Neural cell (in vitro differentiated cells): ENCODE results near the gene NR1D1. TPM values are rescaled to one million over a fixed set of nuclear protein-coding genes. Genes with fewer than 3 reads are reported as not detected.

ENCODE experiments used
- H2AFZ ChIP-seq: fragments of 200-600, 300-800 bp; sonication (generic), shearing (Covaris generic); 2 replicates; pipeline ENCODE4 v1.6.0; 2014; ENCODE audit warnings: low read depth, mild to moderate bottlenecking, antibody characterized with exemption, low read length, moderate library complexity
- H3F3A ChIP-seq: fragments of 200-600 bp; shearing (Covaris generic); 2 replicates; pipeline ENCODE4 v1.6.1; 2016; ENCODE audit warnings: mild to moderate bottlenecking, moderate library complexity, mixed read lengths, antibody characterized with exemption, low read length; ENCODE audit not compliant: insufficient read depth, poor library complexity, severe bottlenecking
- H3K27ac ChIP-seq: fragments of 200-600, 300-800 bp; sonication (generic), shearing (Covaris generic); 2 replicates; pipeline ENCODE4 v1.5.1; 2014; ENCODE audit warnings: mild to moderate bottlenecking, low read length, moderate library complexity
- H3K27me3 ChIP-seq: fragments of 300-800, 200-600 bp; sonication (generic), shearing (Covaris generic); 2 replicates; pipeline ENCODE4 v1.6.0; 2014; ENCODE audit warnings: mild to moderate bottlenecking, low read depth, low read length, moderate library complexity; ENCODE audit not compliant: insufficient read depth
- H3K36me3 ChIP-seq: fragments of 300-800, 200-600 bp; sonication (generic), shearing (Covaris generic); 2 replicates; pipeline ENCODE4 v1.5.1; 2014; ENCODE audit warnings: mild to moderate bottlenecking, antibody characterized with exemption, low read length, moderate library complexity; ENCODE audit not compliant: insufficient read depth
- H3K4me2 ChIP-seq: fragments of 300-800, 200-600 bp; sonication (generic), shearing (Covaris generic); 2 replicates; pipeline ENCODE4 v1.6.0; 2014; ENCODE audit warnings: mild to moderate bottlenecking, low read length
- H3K4me3 ChIP-seq: fragments of 300-800, 200-600 bp; sonication (generic), shearing (Covaris generic); 2 replicates; pipeline ENCODE4 v1.5.1; 2014; ENCODE audit warnings: mild to moderate bottlenecking, low read length, moderate library complexity
- H3K79me2 ChIP-seq: fragments of 200-600 bp; shearing (Covaris generic); replicated peaks from 2 replicates; pipeline ENCODE4 v1.6.0; 2014; ENCODE audit warnings: mild to moderate bottlenecking, low read length, moderate library complexity; ENCODE audit not compliant: insufficient read depth
- H3K9ac ChIP-seq: fragments of 300-800, 200-600 bp; sonication (generic), shearing (Covaris generic); 2 replicates; pipeline ENCODE4 v1.6.1; 2016; ENCODE audit warnings: mild to moderate bottlenecking, low read length, mixed read lengths
- H3K9me2 ChIP-seq: fragments of 200-600 bp; shearing (Covaris generic); 2 replicates; pipeline ENCODE4 v1.6.1; 2016; ENCODE audit warnings: mild to moderate bottlenecking, low read length, mixed read lengths; ENCODE audit not compliant: insufficient read depth
- H3K9me3 ChIP-seq: fragments of 200-600, 300-800 bp; sonication (generic), shearing (Covaris generic); 2 replicates; pipeline ENCODE4 v1.6.1; 2016; ENCODE audit warnings: mild to moderate bottlenecking, mixed run types, low read length, moderate library complexity, mixed read lengths
- H4K20me1 ChIP-seq: fragments of 200-600 bp; shearing (Covaris generic); 2 replicates; pipeline ENCODE4 v1.6.1; 2016; ENCODE audit warnings: mild to moderate bottlenecking, mixed run types; ENCODE audit not compliant: insufficient read depth
- CTCF ChIP-seq: fragments of 450-650 bp; IDR thresholded peaks from 2 replicates; pipeline ENCODE4 v1.5.1; 2014; ENCODE audit warnings: antibody characterized with exemption, mild to moderate bottlenecking, moderate library complexity; ENCODE audit not compliant: poor library complexity, severe bottlenecking
- EP300 ChIP-seq: fragments of 450-650 bp; conservative IDR thresholded peaks from 2 replicates; pipeline ENCODE4 v1.6.1; 2014; ENCODE audit warnings: antibody characterized with exemption, mild to moderate bottlenecking, moderate library complexity; ENCODE audit not compliant: poor library complexity, severe bottlenecking
- EZH2 ChIP-seq: fragments of 200-600, 300-800 bp; shearing (Covaris generic), sonication (generic); IDR thresholded peaks from 2 replicates; pipeline ENCODE4 v1.6.1; 2014; ENCODE audit warnings: antibody characterized with exemption, low read length, borderline replicate concordance, mild to moderate bottlenecking; ENCODE audit not compliant: insufficient read depth, poor library complexity, severe bottlenecking
- MXI1 ChIP-seq: fragments of 450-650 bp; conservative IDR thresholded peaks from 2 replicates; pipeline ENCODE4 v1.6.1; 2014; ENCODE audit warnings: antibody characterized with exemption, mild to moderate bottlenecking; ENCODE audit not compliant: poor library complexity, severe bottlenecking
- POLR2AphosphoS5 ChIP-seq: IDR thresholded peaks from 2 replicates; pipeline ENCODE4 v1.6.1; 2012
- RAD21 ChIP-seq: fragments of 450-650 bp; conservative IDR thresholded peaks from 2 replicates; pipeline ENCODE4 v1.6.1; 2014; ENCODE audit warnings: antibody characterized with exemption, mild to moderate bottlenecking, moderate library complexity
- REST ChIP-seq: IDR thresholded peaks from 2 replicates; pipeline ENCODE4 v1.6.1; 2012; ENCODE audit warnings: borderline replicate concordance
- SMC3 ChIP-seq: fragments of 450-650 bp; conservative IDR thresholded peaks from 2 replicates; pipeline ENCODE4 v1.6.1; 2014; ENCODE audit warnings: antibody characterized with exemption, mild to moderate bottlenecking, moderate library complexity; ENCODE audit not compliant: poor library complexity
- TAF1 ChIP-seq: IDR thresholded peaks from 2 replicates; pipeline ENCODE4 v1.6.1; 2012; ENCODE audit warnings: low read depth
- polyA plus RNA-seq: library from polyadenylated mRNA; depleted of rRNA; stranded (reverse); fragments of >200 nt; gene quantifications from 2 replicates; pipeline ENCODE4 v1.2.3, GENCODE V29; 2014

The NR1D1 gene
- polyA plus RNA-seq, 1 donor from 2014 or later: 0.73 TPM

- no peaks in the 10 kb centered on the region for H3K36me3 ChIP-seq
- peaks cover 38% of the 10 kb centered on the region for H3K79me2 ChIP-seq
- no peaks in the 10 kb centered on the region for H3K27me3 ChIP-seq
- no peaks in the 10 kb centered on the region for H4K20me1 ChIP-seq
- no peak overlapping the region for H3K27ac ChIP-seq
- no peaks in the 10 kb centered on the region for H3K9me3 ChIP-seq
- no peaks in the 10 kb centered on the region for H3F3A ChIP-seq
- no peak overlapping the region for H3K4me2 ChIP-seq
- H3K9me2 ChIP-seq: no peaks in the 10 kb centered on the region
- TF ChIP-seq CTCF (no peak), TAF1 (no peak), REST (no peak), POLR2AphosphoS5 (no peak), RAD21 (no peak), MXI1 (no peak), SMC3 (no peak), EP300 (no peak), EZH2 (no peak)
- peak overlapping the region; percentile 93 for H3K9ac ChIP-seq
- no peak overlapping the region for H2AFZ ChIP-seq
- H3K4me3 ChIP-seq: peak overlapping the region; percentile 92
Measured at GRCh38 chr17:40065769-40066510, 34.4 kb downstream of the NR1D1 start.

GRCh38 chr17:40064971-40065768 lies 35.2 kb downstream of the NR1D1 start:
- H3K4me3 ChIP-seq: peak overlapping the region; percentile 92
- H2AFZ ChIP-seq: no peak overlapping the region
- H3K36me3 ChIP-seq: no peaks in the 10 kb centered on the region
- H3K27me3 ChIP-seq: no peaks in the 10 kb centered on the region
- no peaks in the 10 kb centered on the region for H3K9me2 ChIP-seq
- TF ChIP-seq EP300 (no peak), SMC3 (no peak)
- H3K4me2 ChIP-seq: peak overlapping the region; percentile 54
- H3K27ac ChIP-seq: peak overlapping the region; percentile 87
- no peaks in the 10 kb centered on the region for H4K20me1 ChIP-seq
- peaks cover 32% of the 10 kb centered on the region for H3K79me2 ChIP-seq
- peak overlapping the region; percentile 93 for H3K9ac ChIP-seq
- no peaks in the 10 kb centered on the region for H3K9me3 ChIP-seq
- H3F3A ChIP-seq: no peaks in the 10 kb centered on the region
